A549 (cell line): ENCODE measurements around the gene RAX. TPM values are rescaled to one million over a fixed set of nuclear protein-coding genes. Genes with fewer than 3 reads are reported as not detected.

Experiments used
- ATAC-seq, 2 experiments: fragments of 200-7000 bp in 1 of 2; fragments of >200 bp in 1 of 2; cut with Nextera tagmentation in 1 of 2; cut with Tn5 transposase in 1 of 2; 3 replicates each; pipeline versions ENCODE4 v1.8.0 to v1.9.1; 2018 to 2020; ENCODE audit warnings: mild to moderate bottlenecking in 1 of 2, moderate library complexity in 1 of 2
- CTCF ChIA-PET: fragments of 300-600 bp; sonication (Branson Sonifier 250); formaldehyde crosslinking; extraction: SDS; loops from one replicate; lab custom pipeline; 2021; ENCODE audit warnings: antibody characterized with exemption, inconsistent platforms; lab: Yijun Ruan, JAX
- POLR2A ChIA-PET: fragments of 350-600 bp; formaldehyde crosslinking; extraction: SDS; loops from one replicate; lab custom pipeline; 2021; ENCODE audit warnings: antibody characterized with exemption, inconsistent platforms; lab: Yijun Ruan, JAX
- DNase-seq, 2 experiments: peaks; one replicate each; pipeline versions ENCODE4 v3.0.0 to v3.0.0-alpha.2; 2011 to 2016; ENCODE audit warnings: low read depth in 1 of 2, low spot score in 1 of 2
- FAIRE-seq: peaks from 2 replicates; lab custom pipeline; 2011; peaks lifted over from hg19 to GRCh38; lab: Jason Lieb, UNC
- H3K27ac ChIP-seq, 2 experiments: fragments of >200 bp; sonication (Bioruptor Twin); formaldehyde crosslinking; 3 replicates each; pipeline ENCODE4 v1.5.1; 2016 to 2017
- H3K4me1 ChIP-seq: fragments of >200 bp; sonication (Bioruptor Twin); formaldehyde crosslinking; 3 replicates; pipeline ENCODE4 v1.6.1; 2016
- H3K4me2 ChIP-seq: fragments of >200 bp; sonication (Bioruptor Twin); formaldehyde crosslinking; 3 replicates; pipeline ENCODE4 v1.6.1; 2016
- H3K4me3 ChIP-seq: fragments of >200 bp; sonication (Bioruptor Twin); formaldehyde crosslinking; 3 replicates; pipeline ENCODE4 v1.5.1; 2016
- H3K9me3 ChIP-seq: fragments of >200 bp; sonication (Bioruptor Twin); formaldehyde crosslinking; 3 replicates; pipeline ENCODE4 v1.6.1; 2016
- BCL3 ChIP-seq: fragments of >200 bp; sonication (Bioruptor Twin); formaldehyde crosslinking; IDR thresholded peaks from 3 replicates; pipeline ENCODE4 v1.6.1; 2016
- BHLHE40 ChIP-seq: IDR thresholded peaks from 2 replicates; pipeline ENCODE4 v1.6.1; 2012; ENCODE audit warnings: low read depth, low read length, inconsistent platforms
- CBX2 ChIP-seq: fragments of 200-600 bp; sonication (generic); IDR thresholded peaks from 2 replicates; pipeline ENCODE4 v1.6.1; 2016; ENCODE audit warnings: low read depth, mild to moderate bottlenecking, borderline replicate concordance
- EHF ChIP-seq: fragments of 250-450 bp; sonication (Bioruptor Pico); IDR thresholded peaks from 2 replicates; pipeline ENCODE4 v1.5.0; 2020; ENCODE audit warnings: mild to moderate bottlenecking
- EHMT2 ChIP-seq: fragments of 200-600 bp; sonication (generic); IDR thresholded peaks from 2 replicates; pipeline ENCODE4 v1.6.1; 2016; ENCODE audit warnings: antibody characterized with exemption, low read depth, mild to moderate bottlenecking, moderate library complexity
- FOSB ChIP-seq: fragments of 250-450 bp; sonication (Bioruptor Pico); IDR thresholded peaks from 2 replicates; pipeline ENCODE4 v1.5.0; 2020; ENCODE audit warnings: mild to moderate bottlenecking, moderate library complexity
- FOSL2 ChIP-seq, 2 experiments: fragments of 450-650 bp in 1 of 2; fragments of >200 bp in 1 of 2; sonication (Bioruptor Twin) in 1 of 2; formaldehyde crosslinking; IDR thresholded peaks; 2 replicates each; pipeline versions ENCODE4 v1.5.0 to v1.6.1; 2016 to 2020; ENCODE audit warnings: mild to moderate bottlenecking in 1 of 2, moderate library complexity in 1 of 2
- HES2 ChIP-seq: fragments of >200 bp; sonication (Bioruptor Twin); formaldehyde crosslinking; IDR thresholded peaks from 2 replicates; pipeline ENCODE4 v1.6.1; 2016
- HOXA7 ChIP-seq: fragments of 250-450 bp; sonication (Bioruptor Pico); IDR thresholded peaks from 2 replicates; pipeline ENCODE4 v1.5.0; 2020; ENCODE audit warnings: mild to moderate bottlenecking, moderate library complexity
- HOXB5 ChIP-seq: fragments of 250-450 bp; sonication (Bioruptor Pico); IDR thresholded peaks from 2 replicates; pipeline ENCODE4 v1.5.0; 2020; ENCODE audit warnings: mild to moderate bottlenecking, moderate library complexity
- JUN ChIP-seq, 2 experiments: fragments of >200 bp; sonication (Bioruptor Twin); formaldehyde crosslinking; IDR thresholded peaks; 2 replicates in 1 of 2; 3 replicates in 1 of 2; pipeline ENCODE4 v1.6.1; 2016 to 2017
- JUNB ChIP-seq: fragments of >200 bp; sonication (Bioruptor Twin); formaldehyde crosslinking; IDR thresholded peaks from 2 replicates; pipeline ENCODE4 v1.6.1; 2016
- KDM1A ChIP-seq: fragments of 200-600 bp; sonication (generic); IDR thresholded peaks from 2 replicates; pipeline ENCODE4 v1.6.1; 2016; ENCODE audit warnings: low read depth, mild to moderate bottlenecking
- KDM5A ChIP-seq: fragments of 200-600 bp; sonication (generic); IDR thresholded peaks from 2 replicates; pipeline ENCODE4 v1.6.1; 2016; ENCODE audit warnings: antibody characterized with exemption, mild to moderate bottlenecking
- MYC ChIP-seq: IDR thresholded peaks from 2 replicates; pipeline ENCODE4 v1.6.1; 2012; ENCODE audit warnings: mild to moderate bottlenecking, inconsistent platforms, low read length, improper control_type of control experiment, borderline replicate concordance
- NFE2L2 ChIP-seq: fragments of 150-350 bp; conservative IDR thresholded peaks from 2 replicates; pipeline ENCODE4 v1.6.1; 2014; ENCODE audit warnings: low read length
- PHF8 ChIP-seq: fragments of 200-600 bp; sonication (generic); IDR thresholded peaks from 2 replicates; pipeline ENCODE4 v1.6.1; 2016; ENCODE audit warnings: low read depth, mild to moderate bottlenecking, antibody characterized with exemption, moderate library complexity, borderline replicate concordance
- RFX5 ChIP-seq: fragments of 450-650 bp; IDR thresholded peaks from 2 replicates; pipeline ENCODE4 v1.7.1; 2014; ENCODE audit warnings: antibody characterized with exemption, mild to moderate bottlenecking, moderate library complexity
- RNF2 ChIP-seq: fragments of 200-600 bp; sonication (generic); IDR thresholded peaks from 2 replicates; pipeline ENCODE4 v1.6.1; 2016; ENCODE audit warnings: low read depth, mild to moderate bottlenecking, antibody characterized with exemption, moderate library complexity, borderline replicate concordance
- SMC3 ChIP-seq: fragments of >200 bp; sonication (Bioruptor Twin); formaldehyde crosslinking; IDR thresholded peaks from 3 replicates; pipeline ENCODE4 v1.6.1; 2018; ENCODE audit warnings: inconsistent platforms
- TP53 ChIP-seq: fragments of 250-450 bp; sonication (Bioruptor Pico); IDR thresholded peaks from 2 replicates; pipeline ENCODE4 v1.5.0; 2021; ENCODE audit warnings: mild to moderate bottlenecking, moderate library complexity
- USF2 ChIP-seq: fragments of 450-650 bp; IDR thresholded peaks from 2 replicates; pipeline ENCODE4 v1.6.1; 2014; ENCODE audit warnings: antibody characterized with exemption
- ZFP36 ChIP-seq: fragments of 450-650 bp; IDR thresholded peaks from 2 replicates; pipeline ENCODE4 v1.6.1; 2014; ENCODE audit warnings: borderline replicate concordance; ENCODE audit not compliant: partially characterized antibody
- ZSCAN20 ChIP-seq: fragments of 250-450 bp; sonication (Bioruptor Pico); IDR thresholded peaks from 2 replicates; pipeline ENCODE4 v1.8.0; 2022; ENCODE audit warnings: mild to moderate bottlenecking, moderate library complexity
- WGBS: methylation state at CpG from one replicate; pipeline ENCODE4 v1.1.6; 2017; ENCODE audit errors: missing lambda C conversion rate; 5-methylcytosine and 5-hydroxymethylcytosine counted together
- polyA plus RNA-seq, 4 experiments: library from polyadenylated mRNA; depleted of rRNA in 3 of 4; stranded (reverse); fragments of >200 nt; fragmentation: RNase III in 1 of 4; extraction: RNeasy Plus Mini Kit Qiagen cat#74134 plus additional on column Dnase treatment in 1 of 4; gene quantifications; 2 replicates in 3 of 4; 3 replicates in 1 of 4; pipeline ENCODE4 v1.2.3, GENCODE V29; 2011 to 2017

RAX gene
- polyA plus RNA-seq, 2 of the 4 experiments (the other 2 are of a cell fraction), result not detected

GRCh38 chr18:59220164-59220783, 53.0 kb downstream of the RAX start:
- no peak overlapping the region for H3K27ac ChIP-seq
- 26% methylated on average over 18 of the region's 46 CpGs for WGBS
- FAIRE-seq (no peak), ATAC-seq (peak; percentile 52 to 71; a peak in 4 of 6 replicates), DNase-seq (no peak)
- no peak overlapping the region for H3K4me3 ChIP-seq
- peaks cover 4% of the 10 kb centered on the region; the same call in 2 of the 3 replicates for H3K4me1 ChIP-seq
- ChIA-PET CTCF (interaction anchor here (1.1 to 1.4 kb wide), 3 partner anchors 9 to 477 kb away, joined by 3 to 6 read pairs (median 3); partner anchors contain the start of gene CCBE1), POLR2A (no interaction called here)
- H3K4me2 ChIP-seq, result peak overlapping the region; percentile 58
- no peaks in the 10 kb centered on the region for H3K9me3 ChIP-seq
- TF ChIP-seq BCL3 (no peak), RNF2 (no peak), HOXA7 (no peak), RFX5 (no peak), EHMT2 (no peak), CBX2 (no peak), MYC (no peak), EHF (no peak), NFE2L2 (no peak), BHLHE40 (no peak), KDM1A (no peak), ZFP36 (no peak), HOXB5 (CRISPR knock-in tag) (no peak), SMC3 (no peak)

- Histone ChIP-seq H3K9me3 (no peaks in the 10 kb centered on the region), H3K4me3 (no peak within 1 kb of the TSS), H3K4me1 (peaks cover 4% of the 10 kb centered on the region; the same call in 2 of the 3 replicates), H3K27ac (no peak within 1 kb of the TSS), H3K4me2 (peak within 1 kb of the TSS; percentile 58)
- FAIRE-seq (no peak), ATAC-seq (peak in 1 of 2 experiments; percentile 23; a peak in 3 of 6 replicates)
- POLR2A ChIA-PET, result no interaction called here
- 20% methylated on average over 20 of the region's 29 CpGs for WGBS
- no peak for TF ChIP-seq SMC3
- TF ChIP-seq, all 56 proteins: peak for 0
- CTCF ChIA-PET, result interaction anchor here (1.1 to 1.4 kb wide), 2 partner anchors 9 to 30 kb away, joined by 3 to 6 read pairs; no protein-coding TSS in a partner anchor
- no peak for DNase-seq
Measured at GRCh38 chr18:59219672-59220163, 53.5 kb downstream of the RAX start, which contains the start of gene GRP. Gene GRP, plus strand, starts transcription at chr18:59220158. Its CDS starts 108 bp downstream, at chr18:59220266.

- FAIRE-seq, result no peak
Measured at GRCh38 chr18:59218018-59218417, 55.2 kb downstream of the RAX start.

More at GRCh38 chr18:59218018-59218417, 55.2 kb downstream of the RAX start:
- TF ChIP-seq KDM5A (no peak), PHF8 (no peak), HOXA7 (no peak), JUNB (no peak), ZSCAN20 (CRISPR knock-in tag) (no peak), TP53 (CRISPR knock-in tag) (no peak), RNF2 (no peak), FOSL2 (IDR thresholded peaks at IDR 0.05) (no peak), FOSL2 (CRISPR knock-in tag; IDR thresholded peaks at IDR 0.05) (no peak), USF2 (no peak), JUN (IDR thresholded peaks at IDR 0.05) (no peak), HES2 (no peak), FOSB (CRISPR knock-in tag) (no peak), MYC (no peak)
- no peak overlapping the region for H3K27ac ChIP-seq
- H3K4me3 ChIP-seq, result no peak overlapping the region
- ATAC-seq, result no peak
- peaks cover 4% of the 10 kb centered on the region; the same call in 2 of the 3 replicates for H3K4me1 ChIP-seq
- WGBS, result 49% methylated on average over 6 of the region's 6 CpGs
- no peak overlapping the region for H3K4me2 ChIP-seq
- POLR2A ChIA-PET, result no interaction called here
- no peaks in the 10 kb centered on the region for H3K9me3 ChIP-seq
- CTCF ChIA-PET, result interaction anchor here (0.7 to 1.2 kb wide), 2 partner anchors 12 to 1096 kb away, joined by 3 read pairs; no protein-coding TSS in a partner anchor
- no peak for DNase-seq
